GM12801 (cell line): ENCODE measurements around the gene VEGFB.

ENCODE experiments used
- TF ChIP-seq, protein P1 (sequence below): IDR thresholded peaks from one replicate; pipeline ENCODE4 v1.5.1; 2011; ENCODE audit warnings: control low read depth; ENCODE audit not compliant: insufficient read length; ENCODE audit errors: extremely low read depth

VEGFB gene

GRCh38 chr11:64224891-64225607 is 9.3 kb upstream of the VEGFB start:
- TF ChIP-seq, protein P1, sequence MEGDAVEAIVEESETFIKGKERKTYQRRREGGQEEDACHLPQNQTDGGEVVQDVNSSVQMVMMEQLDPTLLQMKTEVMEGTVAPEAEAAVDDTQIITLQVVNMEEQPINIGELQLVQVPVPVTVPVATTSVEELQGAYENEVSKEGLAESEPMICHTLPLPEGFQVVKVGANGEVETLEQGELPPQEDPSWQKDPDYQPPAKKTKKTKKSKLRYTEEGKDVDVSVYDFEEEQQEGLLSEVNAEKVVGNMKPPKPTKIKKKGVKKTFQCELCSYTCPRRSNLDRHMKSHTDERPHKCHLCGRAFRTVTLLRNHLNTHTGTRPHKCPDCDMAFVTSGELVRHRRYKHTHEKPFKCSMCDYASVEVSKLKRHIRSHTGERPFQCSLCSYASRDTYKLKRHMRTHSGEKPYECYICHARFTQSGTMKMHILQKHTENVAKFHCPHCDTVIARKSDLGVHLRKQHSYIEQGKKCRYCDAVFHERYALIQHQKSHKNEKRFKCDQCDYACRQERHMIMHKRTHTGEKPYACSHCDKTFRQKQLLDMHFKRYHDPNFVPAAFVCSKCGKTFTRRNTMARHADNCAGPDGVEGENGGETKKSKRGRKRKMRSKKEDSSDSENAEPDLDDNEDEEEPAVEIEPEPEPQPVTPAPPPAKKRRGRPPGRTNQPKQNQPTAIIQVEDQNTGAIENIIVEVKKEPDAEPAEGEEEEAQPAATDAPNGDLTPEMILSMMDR, result no peak

GRCh38 chr11:64225608-64226506 is 8.5 kb upstream of the VEGFB start, which contains the start of the genes NUDT22 and TRPT1:
TSS of gene NUDT22 (plus strand) at chr11:64226274. CDS start at chr11:64226653, 379 bp downstream.
TSS of gene TRPT1 (minus strand) at chr11:64226186. CDS start at chr11:64225860, 326 bp downstream.
- TF ChIP-seq, protein P1, result no peak

DNA sequence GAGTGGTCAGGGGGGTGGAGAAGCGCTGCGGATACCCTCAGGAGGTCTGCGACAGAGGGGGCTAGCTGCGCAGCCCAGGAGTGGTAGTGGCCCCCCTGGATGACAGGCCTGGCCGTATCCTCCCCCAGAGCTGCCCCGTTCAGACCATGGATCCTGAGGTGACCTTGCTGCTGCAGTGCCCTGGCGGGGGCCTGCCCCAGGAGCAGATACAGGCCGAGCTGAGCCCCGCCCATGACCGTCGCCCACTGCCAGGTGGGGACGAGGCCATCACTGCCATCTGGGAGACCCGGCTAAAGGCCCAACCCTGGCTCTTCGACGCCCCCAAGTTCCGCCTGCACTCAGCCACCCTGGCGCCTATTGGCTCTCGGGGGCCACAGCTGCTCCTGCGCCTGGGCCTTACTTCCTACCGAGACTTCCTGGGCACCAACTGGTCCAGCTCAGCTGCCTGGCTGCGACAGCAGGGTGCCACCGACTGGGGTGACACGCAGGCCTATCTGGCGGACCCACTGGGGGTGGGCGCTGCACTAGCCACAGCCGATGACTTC is 7.8 kb upstream of the VEGFB start:
- TF ChIP-seq, protein P1, result no peak

DNA sequence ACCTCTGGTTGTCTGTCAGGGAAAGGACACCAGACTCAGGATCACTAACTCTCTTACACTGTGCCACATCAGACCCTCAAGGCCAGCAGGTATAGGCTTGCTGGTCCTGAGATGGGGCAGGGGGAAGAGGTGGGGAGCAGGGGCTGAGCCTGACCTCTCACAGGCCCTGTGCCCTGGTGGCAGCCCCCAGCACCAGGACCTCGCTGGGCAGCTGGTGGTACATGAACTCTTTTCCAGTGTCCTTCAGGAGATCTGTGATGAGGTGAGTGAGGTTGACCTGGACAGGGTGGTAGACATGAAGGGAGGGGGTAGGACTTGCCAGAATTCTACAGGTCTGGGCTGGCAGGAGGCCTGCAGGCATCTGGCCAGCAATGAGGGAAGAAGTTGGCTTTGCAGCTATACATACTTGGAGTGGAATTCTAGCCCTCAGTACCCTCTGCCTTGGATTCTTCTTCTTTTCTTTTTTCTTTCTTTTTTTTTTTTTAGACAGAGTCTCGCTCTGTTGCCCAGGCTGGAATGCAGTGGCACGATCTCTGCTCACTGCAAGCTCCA is 6.9 kb upstream of the VEGFB start:
- TF ChIP-seq, protein P1, result no peak

GRCh38 chr11:64229090-64229743 is 5.2 kb upstream of the VEGFB start:
- TF ChIP-seq, protein P1, result no peak

DNA sequence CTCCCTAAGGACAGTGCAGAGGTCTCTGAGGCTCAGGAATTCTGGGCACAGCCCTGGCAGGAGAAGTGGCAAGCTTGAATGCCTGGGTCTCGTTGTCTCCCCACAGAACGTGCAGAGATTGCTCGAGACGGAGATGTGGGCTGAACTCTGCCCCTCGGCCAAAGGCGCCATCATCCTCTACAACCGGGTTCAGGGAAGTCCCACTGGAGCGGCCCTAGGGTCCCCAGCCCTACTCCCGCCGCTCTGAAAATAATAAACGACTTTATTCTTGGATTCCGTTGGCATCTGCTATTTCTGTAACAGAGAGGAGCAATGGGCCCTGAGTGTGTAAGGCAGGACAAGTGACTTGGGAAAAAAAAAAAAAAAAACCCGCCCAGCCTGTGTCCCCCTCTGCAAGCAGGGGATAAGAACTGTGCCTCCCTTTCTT is 4.6 kb upstream of the VEGFB start:
- TF ChIP-seq, protein P1, result no peak
